ENCODE results near the gene SLIT3. TPM values are rescaled to one million over a fixed set of nuclear protein-coding genes. Genes with fewer than 3 reads are reported as not detected.
"Not testable (repeated sequence)": the region's sequence is repeated elsewhere in the genome, so short reads cannot be mapped to it uniquely, and the experiment has no call there.

The SLIT3 gene
- total and polyA plus RNA-seq, 4 experiments from 2014 or later: not detected

GRCh38 chr5:168743617-168744016, 557.3 kb downstream of the SLIT3 start:
- no peaks in the 10 kb centered on the region for H3K9me3 ChIP-seq (ENCODE audit: control insufficient read depth in 1 of 2, low read length in 2 of 2)
- H3K36me3 ChIP-seq (ENCODE audit: insufficient read depth, low read length): no peaks in the 10 kb centered on the region
- intact Hi-C loops (cut with micrococcal nuclease): no loop called here
- H3K4me1 ChIP-seq (ENCODE audit: insufficient read depth, low read length): no peaks in the 10 kb centered on the region
- no peak overlapping the region for H3K27ac Mint-ChIP-seq
- H3K36me3 Mint-ChIP-seq: no peaks in the 10 kb centered on the region
- no peak for DNase-seq
- peaks cover 0 to 5% (median 1%) of the 10 kb centered on the region in 4 donors for H3K4me1 Mint-ChIP-seq
- H3K4me3 Mint-ChIP-seq: no peak overlapping the region
- H3K27me3 ChIP-seq (ENCODE audit: insufficient read depth, low read length): no peaks in the 10 kb centered on the region
- no peak overlapping the region for H3K4me3 ChIP-seq (ENCODE audit: low read length in 2 of 2)
- H3K27me3 Mint-ChIP-seq: peaks cover 1 to 4% of the 10 kb centered on the region in 2 donors
- H3K27ac ChIP-seq (ENCODE audit: low read depth, low read length): no peak overlapping the region
- ChIA-PET POLR2A (ENCODE audit: partially characterized antibody) (no interaction called here), CTCF (ENCODE audit: partially characterized antibody) (no interaction called here)
- peaks cover 0 to 3% (median 0%) of the 10 kb centered on the region in 8 donors for H3K9me3 Mint-ChIP-seq

GRCh38 chr5:168742311-168742710, 558.6 kb downstream of the SLIT3 start:
- H3K36me3 ChIP-seq (ENCODE audit: insufficient read depth, low read length); H3K27me3 ChIP-seq (ENCODE audit: insufficient read depth, low read length); H3K9me3 ChIP-seq (ENCODE audit: control insufficient read depth in 1 of 2, low read length in 2 of 2); H3K27me3 Mint-ChIP-seq; H3K4me3 Mint-ChIP-seq; H3K4me1 ChIP-seq (ENCODE audit: insufficient read depth, low read length); POLR2A ChIA-PET (ENCODE audit: partially characterized antibody); H3K9me3 Mint-ChIP-seq; H3K27ac Mint-ChIP-seq; CTCF ChIA-PET (ENCODE audit: partially characterized antibody); H3K4me1 Mint-ChIP-seq; H3K4me3 ChIP-seq (ENCODE audit: low read length in 2 of 2); DNase-seq; intact Hi-C loops (cut with micrococcal nuclease); H3K36me3 Mint-ChIP-seq; H3K27ac ChIP-seq (ENCODE audit: low read depth, low read length): not testable (repeated sequence)

DNA sequence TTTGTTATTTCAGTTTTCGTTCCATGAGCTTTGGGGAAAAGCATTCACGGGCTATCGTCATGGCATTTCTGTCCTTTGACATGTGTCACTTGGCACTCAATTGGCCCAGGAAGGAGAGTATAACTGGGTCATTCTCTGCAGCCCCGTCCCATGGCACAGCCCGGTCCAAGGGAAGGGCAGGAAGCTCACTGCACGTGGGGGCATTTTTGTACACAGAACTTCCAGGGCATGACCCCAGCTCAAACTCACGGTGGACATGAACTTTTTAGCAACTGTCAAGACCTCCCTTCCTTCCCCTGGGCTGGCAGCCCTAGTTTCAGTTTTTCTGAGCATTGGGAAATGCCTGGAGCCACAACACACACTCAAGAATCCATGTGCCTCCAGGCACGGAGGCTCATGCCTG, 560.1 kb downstream of the SLIT3 start:
- intact Hi-C loops (cut with micrococcal nuclease): no loop called here
- peaks cover 0 to 3% (median 0%) of the 10 kb centered on the region in 8 donors for H3K9me3 Mint-ChIP-seq
- Histone ChIP-seq H3K27ac (ENCODE audit: low read depth, low read length) (no peak overlapping the region), H3K27me3 (ENCODE audit: insufficient read depth, low read length) (no peaks in the 10 kb centered on the region), H3K4me1 (ENCODE audit: insufficient read depth, low read length) (no peaks in the 10 kb centered on the region), H3K9me3 (ENCODE audit: control insufficient read depth in 1 of 2, low read length in 2 of 2) (no peaks in the 10 kb centered on the region), H3K4me3 (ENCODE audit: low read length in 2 of 2) (no peak overlapping the region), H3K36me3 (ENCODE audit: insufficient read depth, low read length) (no peaks in the 10 kb centered on the region)
- H3K36me3 Mint-ChIP-seq: no peaks in the 10 kb centered on the region
- H3K27me3 Mint-ChIP-seq: peaks cover 1 to 7% of the 10 kb centered on the region in 2 donors
- H3K27ac Mint-ChIP-seq: no peak overlapping the region
- CTCF ChIA-PET (ENCODE audit: partially characterized antibody): no interaction called here
- H3K4me3 Mint-ChIP-seq: no peak overlapping the region
- peaks cover 0 to 2% (median 0%) of the 10 kb centered on the region in 4 donors for H3K4me1 Mint-ChIP-seq
- POLR2A ChIA-PET (ENCODE audit: partially characterized antibody): no interaction called here
- DNase-seq: no peak

- POLR2A ChIA-PET (ENCODE audit: partially characterized antibody): no interaction called here
- H3K4me3 Mint-ChIP-seq: no peak overlapping the region
- Histone ChIP-seq H3K9me3 (ENCODE audit: control insufficient read depth in 1 of 2, low read length in 2 of 2) (no peaks in the 10 kb centered on the region), H3K4me1 (ENCODE audit: insufficient read depth, low read length) (no peaks in the 10 kb centered on the region), H3K36me3 (ENCODE audit: insufficient read depth, low read length) (no peaks in the 10 kb centered on the region), H3K27me3 (ENCODE audit: insufficient read depth, low read length) (no peaks in the 10 kb centered on the region), H3K27ac (ENCODE audit: low read depth, low read length) (no peak overlapping the region), H3K4me3 (ENCODE audit: low read length in 2 of 2) (no peak overlapping the region)
- CTCF ChIA-PET (ENCODE audit: partially characterized antibody): interaction anchor here (1.5 to 1.9 kb wide), 2 partner anchors 10 to 61 kb away, joined by 4 to 5 read pairs; no protein-coding TSS in a partner anchor
- H3K9me3 Mint-ChIP-seq: no peaks in the 10 kb centered on the region
- H3K27ac Mint-ChIP-seq: no peak overlapping the region
- no peaks in the 10 kb centered on the region for H3K36me3 Mint-ChIP-seq
- no peaks in the 10 kb centered on the region for H3K4me1 Mint-ChIP-seq
- no peak for DNase-seq
- H3K27me3 Mint-ChIP-seq: peaks cover 1 to 7% of the 10 kb centered on the region in 2 donors
- intact Hi-C loops (cut with micrococcal nuclease): no loop called here
These were observed 560.7 kb downstream of the SLIT3 start for GRCh38 chr5:168740092-168740800.

DNA sequence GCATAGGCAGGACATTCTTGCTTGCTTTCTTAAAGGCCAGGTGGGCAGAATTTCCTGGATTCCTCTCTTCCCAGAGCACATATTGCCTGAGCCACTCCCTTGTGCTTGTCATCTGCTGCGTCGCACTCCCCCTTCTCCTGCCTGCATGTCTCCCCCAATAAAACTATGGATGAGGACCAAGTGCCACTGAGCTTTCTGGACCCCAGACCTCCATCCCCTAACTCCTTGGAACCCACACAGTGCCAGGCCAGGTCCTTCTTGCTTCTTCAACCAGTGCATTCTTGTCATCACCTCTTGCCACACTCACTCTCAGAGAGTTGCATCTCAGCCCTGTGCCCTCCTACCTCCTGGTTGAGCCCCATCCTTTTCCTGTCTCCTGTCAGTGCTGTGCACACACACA, 563.9 kb downstream of the SLIT3 start:
- H3K36me3 ChIP-seq (ENCODE audit: insufficient read depth, low read length): no peaks in the 10 kb centered on the region
- Mint-ChIP-seq H3K4me3 (no peak overlapping the region), H3K27ac (no peak overlapping the region), H3K9me3 (no peaks in the 10 kb centered on the region), H3K4me1 (no peaks in the 10 kb centered on the region), H3K27me3 (peaks cover 1 to 7% of the 10 kb centered on the region in 2 donors), H3K36me3 (no peaks in the 10 kb centered on the region)
- H3K27ac ChIP-seq (ENCODE audit: low read depth, low read length): no peak overlapping the region
- H3K9me3 ChIP-seq (ENCODE audit: control insufficient read depth in 1 of 2, low read length in 2 of 2): no peaks in the 10 kb centered on the region
- H3K4me3 ChIP-seq (ENCODE audit: low read length in 2 of 2): no peak overlapping the region
- POLR2A ChIA-PET (ENCODE audit: partially characterized antibody): no interaction called here
- CTCF ChIA-PET (ENCODE audit: partially characterized antibody): interaction anchor here (1.3 kb wide), 1 partner anchor 12 kb away, joined by 4 read pairs; no protein-coding TSS in a partner anchor
- H3K4me1 ChIP-seq (ENCODE audit: insufficient read depth, low read length): no peaks in the 10 kb centered on the region
- intact Hi-C loops (cut with micrococcal nuclease): no loop called here
- DNase-seq: no peak
- H3K27me3 ChIP-seq (ENCODE audit: insufficient read depth, low read length): no peaks in the 10 kb centered on the region

GRCh38 chr5:168736281-168736831, 564.6 kb downstream of the SLIT3 start:
- no peak overlapping the region for H3K4me3 Mint-ChIP-seq
- Histone ChIP-seq H3K9me3 (ENCODE audit: control insufficient read depth in 1 of 2, low read length in 2 of 2) (no peaks in the 10 kb centered on the region), H3K4me1 (ENCODE audit: insufficient read depth, low read length) (no peaks in the 10 kb centered on the region), H3K36me3 (ENCODE audit: insufficient read depth, low read length) (no peaks in the 10 kb centered on the region), H3K4me3 (ENCODE audit: low read length in 2 of 2) (no peak overlapping the region), H3K27me3 (ENCODE audit: insufficient read depth, low read length) (no peaks in the 10 kb centered on the region), H3K27ac (ENCODE audit: low read depth, low read length) (no peak overlapping the region)
- H3K36me3 Mint-ChIP-seq: no peaks in the 10 kb centered on the region
- CTCF ChIA-PET (ENCODE audit: partially characterized antibody): no interaction called here
- POLR2A ChIA-PET (ENCODE audit: partially characterized antibody): no interaction called here
- H3K9me3 Mint-ChIP-seq: peaks cover 0 to under 1% (median 0%) of the 10 kb centered on the region in 8 donors
- DNase-seq: no peak
- intact Hi-C loops (cut with micrococcal nuclease): no loop called here
- H3K27me3 Mint-ChIP-seq: peaks cover under 1 to 6% of the 10 kb centered on the region in 2 donors
- H3K4me1 Mint-ChIP-seq: no peaks in the 10 kb centered on the region
- no peak overlapping the region for H3K27ac Mint-ChIP-seq

GRCh38 chr5:168734620-168735300, 566.2 kb downstream of the SLIT3 start:
- Histone ChIP-seq H3K4me3 (ENCODE audit: low read length in 2 of 2) (no peak overlapping the region), H3K36me3 (ENCODE audit: insufficient read depth, low read length) (no peaks in the 10 kb centered on the region), H3K27me3 (ENCODE audit: insufficient read depth, low read length) (no peaks in the 10 kb centered on the region), H3K4me1 (ENCODE audit: insufficient read depth, low read length) (no peaks in the 10 kb centered on the region), H3K27ac (ENCODE audit: low read depth, low read length) (no peak overlapping the region), H3K9me3 (ENCODE audit: control insufficient read depth in 1 of 2, low read length in 2 of 2) (peaks cover 0 to 3% of the 10 kb centered on the region in 2 donors)
- H3K4me1 Mint-ChIP-seq: no peaks in the 10 kb centered on the region
- peaks cover 0 to 2% of the 10 kb centered on the region in 2 donors for H3K36me3 Mint-ChIP-seq
- H3K27me3 Mint-ChIP-seq: peaks cover 7 to 9% of the 10 kb centered on the region in 2 donors
- CTCF ChIA-PET (ENCODE audit: partially characterized antibody): interaction anchor here (1.2 kb wide), 1 partner anchor 9 kb away, joined by 3 read pairs; no protein-coding TSS in a partner anchor
- intact Hi-C loops (cut with micrococcal nuclease): no loop called here
- H3K9me3 Mint-ChIP-seq: peaks cover 4 to 8% (median 5%) of the 10 kb centered on the region in 8 donors
- H3K27ac Mint-ChIP-seq: no peak overlapping the region
- no peak overlapping the region for H3K4me3 Mint-ChIP-seq
- POLR2A ChIA-PET (ENCODE audit: partially characterized antibody): no interaction called here
- DNase-seq: no peak

All from CD4-positive, alpha-beta memory T cell (primary cell).